Astrocyte (in vitro differentiated cells and primary cell): ENCODE measurements around the gene DRGX.

Experiments used
- EZH2 ChIP-seq: IDR thresholded peaks from 2 replicates; pipeline ENCODE4 v1.6.1; 2012; ENCODE audit warnings: mild to moderate bottlenecking, low read length, inconsistent platforms; ENCODE audit not compliant: insufficient read depth
- TF ChIP-seq, protein P1 (sequence below): IDR thresholded peaks from 2 replicates; pipeline ENCODE4 v1.5.1; 2011; ENCODE audit warnings: low read depth, mild to moderate bottlenecking, inconsistent platforms, low read length, moderate library complexity; ENCODE audit not compliant: insufficient read depth

DNA sequence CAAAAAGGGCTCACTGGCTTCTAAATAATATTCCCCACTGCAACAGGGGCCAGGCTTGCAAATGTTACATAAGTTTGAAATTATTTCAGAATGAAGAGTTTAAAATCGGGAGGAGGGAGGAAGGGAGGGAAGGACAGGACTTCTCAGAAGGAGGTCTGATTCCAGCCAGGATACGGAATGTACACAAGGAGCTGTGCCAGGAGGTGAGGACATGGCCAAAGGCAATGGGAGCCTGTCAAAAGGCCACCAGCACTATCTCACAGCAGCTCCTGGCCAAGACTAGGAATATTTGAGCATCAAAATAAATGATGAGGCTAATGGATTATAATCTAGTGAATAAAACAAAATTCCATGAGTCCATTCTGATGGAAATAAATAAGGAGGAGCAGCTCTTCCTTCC lies 18.6 kb upstream of the DRGX start:
- TF ChIP-seq EZH2, result no peak
- TF ChIP-seq, protein P1, sequence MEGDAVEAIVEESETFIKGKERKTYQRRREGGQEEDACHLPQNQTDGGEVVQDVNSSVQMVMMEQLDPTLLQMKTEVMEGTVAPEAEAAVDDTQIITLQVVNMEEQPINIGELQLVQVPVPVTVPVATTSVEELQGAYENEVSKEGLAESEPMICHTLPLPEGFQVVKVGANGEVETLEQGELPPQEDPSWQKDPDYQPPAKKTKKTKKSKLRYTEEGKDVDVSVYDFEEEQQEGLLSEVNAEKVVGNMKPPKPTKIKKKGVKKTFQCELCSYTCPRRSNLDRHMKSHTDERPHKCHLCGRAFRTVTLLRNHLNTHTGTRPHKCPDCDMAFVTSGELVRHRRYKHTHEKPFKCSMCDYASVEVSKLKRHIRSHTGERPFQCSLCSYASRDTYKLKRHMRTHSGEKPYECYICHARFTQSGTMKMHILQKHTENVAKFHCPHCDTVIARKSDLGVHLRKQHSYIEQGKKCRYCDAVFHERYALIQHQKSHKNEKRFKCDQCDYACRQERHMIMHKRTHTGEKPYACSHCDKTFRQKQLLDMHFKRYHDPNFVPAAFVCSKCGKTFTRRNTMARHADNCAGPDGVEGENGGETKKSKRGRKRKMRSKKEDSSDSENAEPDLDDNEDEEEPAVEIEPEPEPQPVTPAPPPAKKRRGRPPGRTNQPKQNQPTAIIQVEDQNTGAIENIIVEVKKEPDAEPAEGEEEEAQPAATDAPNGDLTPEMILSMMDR, result no peak
